ENCODE data around the gene ADGRV1. TPM values are rescaled to one million over a fixed set of nuclear protein-coding genes. Genes with fewer than 3 reads are reported as not detected.

Gene ADGRV1
- total and polyA plus RNA-seq, 9 of the 15 experiments (the other 6 are each of a cell fraction or from before 2014, with no cell fraction given) = 21.7 to 156 (median 58.2) TPM

- TF ChIP-seq AFF4 (CRISPR knock-in tag; IDR thresholded peaks at IDR 0.05) (no peak), EZH2 (IDR thresholded peaks at IDR 0.05; ENCODE audit: borderline replicate concordance, low read depth, low read length) (no peak), NCOA2 (IDR thresholded peaks at IDR 0.05; ENCODE audit: partially characterized antibody in 2 of 2) (no peak), RAD21 (CRISPR knock-in tag; conservative IDR thresholded peaks at IDR 0.05 in 1 of 2, IDR thresholded peaks at IDR 0.05 in 1 of 2) (no peak)
Measured at GRCh38 chr5:90824436-90824835, 265.8 kb downstream of the ADGRV1 start (continued).

GRCh38 chr5:90830058-90830457 lies 271.5 kb downstream of the ADGRV1 start:
- H3K27me3 ChIP-seq (ENCODE audit: control insufficient read depth in 2 of 2, insufficient read depth in 2 of 2, low read length in 2 of 2) = no peaks in the 10 kb centered on the region
- in situ Hi-C loops (cut with MboI) = no loop called here
- ATAC-seq (no peak), FAIRE-seq (no peak), DNase-seq (ENCODE audit: extremely low read depth in 1 of 4, low spot score in 3 of 4) (no peak)
- H3K27ac ChIP-seq (ENCODE audit: extremely low read depth, low read depth, low read length) = no peak overlapping the region
- no peak overlapping the region for H3K9ac ChIP-seq (ENCODE audit: insufficient read depth in 1 of 2, low read depth in 2 of 2, low read length in 2 of 2)
- H3K36me3 ChIP-seq (ENCODE audit: control insufficient read depth, insufficient read depth, low read length) = peaks cover 62% of the 10 kb centered on the region
- no peaks in the 10 kb centered on the region for H3K9me1 ChIP-seq (ENCODE audit: control insufficient read depth, insufficient read depth, low read length)
- H3K9me3 ChIP-seq (replicated peaks; ENCODE audit: control insufficient read depth, insufficient read depth, low read depth, low read length) = no peaks in the 10 kb centered on the region
- ChIA-PET POLR2A (no interaction called here), CTCF (ENCODE audit: low intra/inter-chr PET ratio) (no interaction called here)
- H4K20me1 ChIP-seq (replicated peaks; ENCODE audit: control insufficient read depth, insufficient read depth, low read length) = no peaks in the 10 kb centered on the region
- no peak overlapping the region for H2AFZ ChIP-seq (ENCODE audit: low read depth, low read length)
- H3K4me2 ChIP-seq (ENCODE audit: insufficient read depth, low read length) = no peak overlapping the region
- no peak overlapping the region for H3K4me3 ChIP-seq
- H3K4me1 ChIP-seq (replicated peaks in 1 of 2; ENCODE audit: control insufficient read depth in 2 of 2, insufficient read depth in 2 of 2, low read length in 2 of 2) = no peaks in the 10 kb centered on the region
- no peaks in the 10 kb centered on the region for H3K79me2 ChIP-seq (ENCODE audit: control insufficient read depth, insufficient read depth, low read length)
- intact Hi-C loops (cut with micrococcal nuclease) = no loop called here
- WGBS (ENCODE audit: insufficient coverage, low coverage, missing lambda C conversion rate) = 69% methylated on average over 3 of the region's 3 CpGs
- no TSS peak for BruUV-seq (replicated peaks)
- no peak for TF ChIP-seq MXI1 (IDR thresholded peaks at IDR 0.05; ENCODE audit: low read depth, low read length)
- TF ChIP-seq ZNF398 (CRISPR knock-in tag; IDR thresholded peaks at IDR 0.05) = no peak
- no peak for TF ChIP-seq ZBTB43 (CRISPR knock-in tag; IDR thresholded peaks at IDR 0.05)
- no peak for TF ChIP-seq ZBTB17 (CRISPR knock-in tag; IDR thresholded peaks at IDR 0.05)
- TF ChIP-seq GABPB2 (CRISPR knock-in tag; conservative IDR thresholded peaks at IDR 0.05) = no peak
- no peak for TF ChIP-seq EP300 (IDR thresholded peaks at IDR 0.05; ENCODE audit: low read length)
- TF ChIP-seq CHD1 (IDR thresholded peaks at IDR 0.05; ENCODE audit: low read length) = no peak
- no peak for TF ChIP-seq TCF3 (CRISPR knock-in tag; IDR thresholded peaks at IDR 0.05)

Measured in K562 (cell line).